ENCODE data around the gene LGMN.
A peak's percentile ranks its signal among the peaks of the same experiment; 100 is the strongest.

Gene LGMN

DNA sequence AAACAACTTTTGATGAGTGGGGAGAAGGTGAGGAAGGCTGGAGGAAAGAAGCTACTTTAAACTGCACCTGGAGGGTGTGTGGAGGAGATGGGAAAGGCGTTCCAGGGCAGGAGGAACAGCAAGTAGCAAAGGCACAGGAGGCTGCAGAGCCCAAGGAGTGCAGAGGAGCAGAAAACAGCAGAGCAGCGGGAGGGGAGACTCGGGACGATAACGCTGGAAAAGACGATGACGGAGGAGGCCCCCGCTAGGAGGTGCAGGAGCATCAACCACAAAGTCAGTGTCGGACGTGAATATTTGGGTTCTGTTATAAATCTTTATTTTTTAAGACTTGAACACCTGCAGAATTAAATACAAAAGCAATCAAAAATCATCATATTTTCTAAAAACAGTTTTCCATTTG lies 44.9 kb downstream of the LGMN start:
- Mint-ChIP-seq H3K27me3 (peaks cover 12% of the 10 kb centered on the region), H3K27ac (no peak overlapping the region), H3K9me3 (no peaks in the 10 kb centered on the region), H3K36me3 (ENCODE audit: low read depth) (peaks cover 5% of the 10 kb centered on the region), H3K4me1 (ENCODE audit: low read depth) (peaks cover 2% of the 10 kb centered on the region), H3K4me3 (no peak overlapping the region)
- DNase-seq: no peak

DNA sequence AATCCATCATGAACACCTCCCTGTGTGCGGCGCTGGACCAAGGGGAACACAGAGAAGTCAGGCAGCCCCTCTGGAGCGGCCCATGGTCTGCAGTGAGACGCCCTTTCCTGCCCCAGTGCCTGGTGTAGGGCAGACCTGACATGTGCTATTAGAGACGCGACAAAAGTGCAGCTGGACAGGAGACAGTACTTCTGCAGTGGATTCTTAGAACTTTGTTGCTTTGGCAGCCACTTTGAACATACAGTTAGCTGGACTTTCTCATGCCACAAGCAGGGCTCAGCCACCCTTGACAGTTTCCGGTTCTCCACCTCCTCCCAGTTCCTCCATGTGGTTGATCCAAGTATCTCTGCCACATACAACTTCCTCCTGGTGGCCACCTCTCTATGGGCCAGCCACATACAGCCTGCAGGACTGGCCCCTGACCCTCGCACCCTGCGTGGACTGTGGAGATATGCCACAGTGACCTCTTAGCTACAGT lies 45.9 kb downstream of the LGMN start:
- peaks cover 12% of the 10 kb centered on the region for H3K27me3 Mint-ChIP-seq
- no peak overlapping the region for H3K27ac Mint-ChIP-seq
- no peak for DNase-seq
- peaks cover 5% of the 10 kb centered on the region for H3K36me3 Mint-ChIP-seq (ENCODE audit: low read depth)
- peaks cover 2% of the 10 kb centered on the region for H3K4me1 Mint-ChIP-seq (ENCODE audit: low read depth)
- H3K9me3 Mint-ChIP-seq: no peaks in the 10 kb centered on the region
- no peak overlapping the region for H3K4me3 Mint-ChIP-seq

DNA sequence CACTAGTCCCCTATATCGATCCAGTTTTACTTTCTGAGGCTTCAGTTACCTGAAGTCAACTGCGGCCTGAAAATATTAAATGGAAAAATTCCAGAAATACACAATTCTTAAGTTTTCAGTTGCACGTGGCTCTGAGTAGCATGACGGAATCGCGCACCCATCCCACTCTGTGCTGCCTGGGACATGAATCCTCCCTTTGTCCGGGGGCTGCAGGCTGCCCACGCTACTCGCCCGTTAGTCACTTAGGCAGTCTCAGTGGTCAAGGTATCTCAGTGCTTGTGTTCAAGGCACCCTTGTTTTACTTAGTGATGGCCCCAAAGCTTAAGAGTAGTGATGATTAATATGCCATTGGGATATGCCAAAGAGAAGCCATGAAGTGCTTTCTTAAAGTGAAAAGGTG lies 46.6 kb downstream of the LGMN start:
- Mint-ChIP-seq H3K4me3 (no peak overlapping the region), H3K4me1 (ENCODE audit: low read depth) (peaks cover 4% of the 10 kb centered on the region), H3K27me3 (peaks cover 12% of the 10 kb centered on the region), H3K9me3 (no peaks in the 10 kb centered on the region), H3K36me3 (ENCODE audit: low read depth) (peaks cover 5% of the 10 kb centered on the region), H3K27ac (no peak overlapping the region)
- no peak for DNase-seq

DNA sequence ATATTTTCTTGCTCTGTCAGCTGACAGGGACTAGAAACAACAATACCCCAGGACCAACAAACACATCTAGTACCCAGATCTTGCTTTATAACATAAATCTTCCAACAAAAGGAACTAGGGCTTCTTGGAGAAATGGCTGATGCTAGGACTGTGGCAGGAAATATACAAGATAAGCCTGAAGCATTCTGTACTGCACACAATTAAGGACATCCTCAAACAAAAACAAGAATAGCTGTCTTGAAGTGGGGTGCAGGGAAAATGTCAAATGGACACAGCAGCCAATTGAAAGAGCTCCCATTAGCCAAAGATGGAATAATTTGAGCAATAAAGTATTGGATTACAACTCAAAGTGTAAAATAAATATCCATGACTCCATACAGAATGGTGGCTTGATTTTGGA lies 50.0 kb downstream of the LGMN start:
- no peaks in the 10 kb centered on the region for H3K9me3 Mint-ChIP-seq
- no peaks in the 10 kb centered on the region for H3K36me3 Mint-ChIP-seq (ENCODE audit: low read depth)
- DNase-seq: no peak
- H3K4me1 Mint-ChIP-seq (ENCODE audit: low read depth): peaks cover 19% of the 10 kb centered on the region
- H3K27ac Mint-ChIP-seq: no peak overlapping the region
- peaks cover 4% of the 10 kb centered on the region for H3K27me3 Mint-ChIP-seq
- H3K4me3 Mint-ChIP-seq: no peak overlapping the region

DNA sequence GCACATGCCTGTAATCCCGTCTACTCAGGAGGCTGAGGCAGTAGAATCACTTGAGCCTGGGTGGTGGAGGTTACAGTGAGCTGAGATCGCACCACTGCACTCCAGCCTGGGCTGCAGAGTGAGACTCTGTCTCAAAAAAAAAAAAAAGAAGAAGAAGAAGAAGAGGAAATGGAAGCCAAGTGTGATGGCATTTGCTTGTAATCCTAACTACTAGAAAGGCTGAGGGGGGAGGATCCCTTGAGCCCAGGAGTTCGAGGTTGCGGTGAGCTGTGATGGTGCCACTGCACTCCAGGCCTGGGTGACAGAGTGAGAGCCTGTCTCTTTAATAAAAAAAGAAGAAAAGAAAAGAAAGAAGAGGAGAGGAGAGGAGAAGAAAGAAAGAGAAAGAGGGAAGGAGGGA lies 52.1 kb downstream of the LGMN start:
- peaks cover 32% of the 10 kb centered on the region for H3K4me1 Mint-ChIP-seq (ENCODE audit: low read depth)
- no peaks in the 10 kb centered on the region for H3K36me3 Mint-ChIP-seq (ENCODE audit: low read depth)
- no peak for DNase-seq
- H3K4me3 Mint-ChIP-seq: no peak overlapping the region
- no peaks in the 10 kb centered on the region for H3K9me3 Mint-ChIP-seq
- H3K27ac Mint-ChIP-seq: peak overlapping the region; percentile 47
- no peaks in the 10 kb centered on the region for H3K27me3 Mint-ChIP-seq

DNA sequence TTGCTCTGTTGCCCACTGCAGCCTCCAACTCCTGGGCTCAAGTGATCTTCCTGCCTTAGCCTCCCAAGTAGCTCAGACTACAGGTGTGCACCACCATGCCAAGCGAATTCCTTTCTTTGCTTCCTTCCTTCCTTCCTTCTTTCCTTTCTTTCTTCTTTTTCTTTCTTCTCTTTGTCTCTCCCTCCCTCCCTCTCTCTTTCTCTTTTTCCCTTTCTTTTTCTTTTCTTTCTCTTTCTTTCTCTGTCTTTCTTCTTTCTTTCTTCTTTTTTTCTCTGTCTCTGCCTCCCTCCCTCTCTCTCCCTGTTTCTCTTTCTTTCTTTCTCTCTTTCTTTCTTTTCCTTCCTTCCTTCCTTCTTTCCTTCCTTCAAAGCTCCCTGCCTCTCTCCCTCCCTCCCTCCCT lies 52.9 kb downstream of the LGMN start:
- peaks cover 32% of the 10 kb centered on the region for H3K4me1 Mint-ChIP-seq (ENCODE audit: low read depth)
- no peak overlapping the region for H3K27ac Mint-ChIP-seq
- no peaks in the 10 kb centered on the region for H3K9me3 Mint-ChIP-seq
- no peak for DNase-seq
- H3K4me3 Mint-ChIP-seq: no peak overlapping the region
- H3K36me3 Mint-ChIP-seq (ENCODE audit: low read depth): no peaks in the 10 kb centered on the region
- H3K27me3 Mint-ChIP-seq: no peaks in the 10 kb centered on the region

DNA sequence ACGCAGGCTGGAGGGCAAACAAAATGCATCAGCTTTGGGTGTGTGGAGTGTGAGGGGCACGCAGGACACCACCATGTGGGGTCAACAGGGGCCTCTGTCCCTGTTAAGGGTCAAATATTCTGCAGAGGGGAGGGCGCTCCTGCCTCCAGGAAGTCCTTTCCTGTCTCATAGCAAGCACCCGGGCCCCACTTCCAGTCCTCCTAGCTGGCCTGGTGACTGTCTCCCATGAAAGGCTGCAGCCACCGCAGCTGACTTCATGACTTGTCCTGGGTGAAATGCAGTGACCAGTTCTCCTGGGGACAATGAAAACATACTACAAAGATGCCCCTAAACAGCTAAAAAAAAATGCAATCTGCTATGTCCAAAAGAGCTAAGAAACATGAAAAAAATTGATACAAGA lies 53.6 kb downstream of the LGMN start:
- Mint-ChIP-seq H3K9me3 (no peaks in the 10 kb centered on the region), H3K27me3 (no peaks in the 10 kb centered on the region), H3K36me3 (ENCODE audit: low read depth) (peaks cover 7% of the 10 kb centered on the region), H3K4me3 (no peak overlapping the region), H3K4me1 (ENCODE audit: low read depth) (peaks cover 32% of the 10 kb centered on the region), H3K27ac (no peak overlapping the region)
- DNase-seq: peak; percentile 27

DNA sequence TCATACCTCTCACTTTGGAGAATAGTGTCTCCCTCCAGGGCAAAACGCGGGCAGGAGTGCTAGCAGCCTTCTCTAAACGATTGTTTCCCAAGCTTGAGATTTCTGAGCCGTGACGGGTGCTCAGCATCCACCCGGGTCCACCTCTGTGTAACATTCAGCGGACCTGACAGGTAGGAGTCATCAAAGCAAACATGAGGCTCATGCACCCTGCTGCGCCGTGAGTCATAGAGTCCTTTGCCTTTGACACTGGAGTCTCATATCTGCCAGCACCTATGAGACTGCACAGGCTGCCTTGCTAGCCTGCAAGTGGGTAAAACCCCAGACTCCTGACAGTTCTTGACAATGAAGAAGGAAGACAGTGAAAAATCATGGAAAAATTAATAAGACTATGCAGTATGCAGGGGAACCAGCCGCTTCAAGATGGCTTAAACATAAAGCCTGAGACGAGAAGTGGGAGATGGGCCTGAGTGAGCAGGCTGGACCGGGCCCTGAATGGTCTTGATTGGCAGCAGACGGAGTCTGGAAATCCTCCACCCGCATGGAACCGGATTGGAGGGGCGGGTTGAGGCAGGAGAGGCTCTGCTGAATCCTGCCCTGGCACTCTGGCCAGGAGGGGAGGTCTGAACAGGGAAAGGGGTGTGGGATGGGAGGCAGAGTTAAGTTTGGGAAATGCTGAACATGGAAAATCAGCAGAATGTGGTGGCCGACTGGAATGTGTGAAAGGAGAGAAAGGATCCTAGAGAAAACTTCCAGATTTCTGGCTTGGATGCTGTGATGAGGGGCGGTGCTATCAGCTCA lies 54.2 kb downstream of the LGMN start:
- H3K9me3 Mint-ChIP-seq: no peaks in the 10 kb centered on the region
- no peak overlapping the region for H3K4me3 Mint-ChIP-seq
- H3K36me3 Mint-ChIP-seq (ENCODE audit: low read depth): peaks cover 7% of the 10 kb centered on the region
- H3K27ac Mint-ChIP-seq: no peak overlapping the region
- H3K27me3 Mint-ChIP-seq: no peaks in the 10 kb centered on the region
- peaks cover 32% of the 10 kb centered on the region for H3K4me1 Mint-ChIP-seq (ENCODE audit: low read depth)
- peak; percentile 39 for DNase-seq

DNA sequence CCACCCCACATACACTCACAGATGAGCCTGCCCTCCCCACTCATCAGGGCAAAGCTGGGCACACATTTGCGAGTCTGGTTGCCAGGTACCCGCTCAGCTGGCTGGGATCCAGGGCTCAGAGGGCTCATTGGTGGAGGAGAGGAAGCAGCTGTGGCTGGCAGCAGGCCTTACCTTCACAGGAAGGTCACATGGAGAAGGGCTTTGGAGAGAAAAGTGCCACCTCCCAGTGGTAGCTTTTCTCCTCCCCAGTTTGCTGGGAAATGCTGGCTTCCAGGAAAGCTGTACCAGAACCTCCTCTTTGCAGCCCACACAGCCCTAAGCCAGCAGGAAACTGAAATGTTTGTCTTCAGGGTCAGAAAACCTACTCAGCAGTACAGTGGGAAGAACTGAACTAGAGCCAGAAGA lies 55.6 kb downstream of the LGMN start:
- Mint-ChIP-seq H3K9me3 (no peaks in the 10 kb centered on the region), H3K27ac (no peak overlapping the region), H3K4me3 (no peak overlapping the region), H3K36me3 (ENCODE audit: low read depth) (peaks cover 17% of the 10 kb centered on the region), H3K27me3 (no peaks in the 10 kb centered on the region), H3K4me1 (ENCODE audit: low read depth) (peaks cover 32% of the 10 kb centered on the region)
- DNase-seq: no peak

DNA sequence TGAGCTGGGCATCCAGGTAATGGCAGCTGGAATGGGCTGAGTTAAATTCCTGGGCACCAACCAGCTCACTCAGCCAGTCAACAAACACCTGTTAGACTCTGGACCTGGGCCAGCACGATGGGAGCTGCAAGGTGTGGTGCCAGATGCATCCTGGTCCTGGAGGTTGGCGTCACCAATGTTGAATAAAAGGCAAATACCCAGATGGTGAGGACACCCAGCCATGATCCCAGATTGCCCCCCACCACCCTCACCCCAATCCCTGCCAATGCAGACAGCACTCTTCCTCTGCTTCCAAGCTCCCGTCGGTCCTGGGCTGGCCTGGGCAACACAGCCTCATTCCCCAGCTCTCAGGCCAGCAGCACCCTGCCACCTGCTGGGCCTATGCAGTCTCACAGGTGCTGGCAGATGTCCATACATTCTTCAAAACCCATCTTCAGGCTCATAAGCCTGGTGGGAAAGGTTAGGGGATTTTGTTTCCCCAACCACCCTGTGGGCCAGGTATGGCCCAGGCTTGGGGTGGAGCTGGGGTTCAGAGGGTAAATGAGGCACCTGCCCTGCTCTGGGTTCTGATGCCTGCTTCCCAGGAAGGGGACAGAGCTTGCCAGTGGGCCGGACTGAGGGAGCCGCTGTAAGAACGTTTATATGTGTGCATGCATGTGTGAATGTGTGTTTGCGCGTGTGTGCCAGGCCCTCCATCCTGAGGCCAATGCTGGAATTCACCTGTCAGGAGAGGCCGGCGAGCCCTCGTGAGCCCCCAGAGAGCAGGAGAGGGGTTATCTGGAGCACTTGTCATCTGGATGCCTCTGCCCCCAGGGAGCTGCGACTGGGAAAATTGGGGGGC lies 58.0 kb downstream of the LGMN start:
- Mint-ChIP-seq H3K9me3 (no peaks in the 10 kb centered on the region), H3K4me3 (no peak overlapping the region), H3K27me3 (no peaks in the 10 kb centered on the region), H3K4me1 (ENCODE audit: low read depth) (peaks cover 32% of the 10 kb centered on the region), H3K27ac (peak overlapping the region; percentile 18), H3K36me3 (ENCODE audit: low read depth) (peaks cover 31% of the 10 kb centered on the region)
- DNase-seq: peak; percentile 32

DNA sequence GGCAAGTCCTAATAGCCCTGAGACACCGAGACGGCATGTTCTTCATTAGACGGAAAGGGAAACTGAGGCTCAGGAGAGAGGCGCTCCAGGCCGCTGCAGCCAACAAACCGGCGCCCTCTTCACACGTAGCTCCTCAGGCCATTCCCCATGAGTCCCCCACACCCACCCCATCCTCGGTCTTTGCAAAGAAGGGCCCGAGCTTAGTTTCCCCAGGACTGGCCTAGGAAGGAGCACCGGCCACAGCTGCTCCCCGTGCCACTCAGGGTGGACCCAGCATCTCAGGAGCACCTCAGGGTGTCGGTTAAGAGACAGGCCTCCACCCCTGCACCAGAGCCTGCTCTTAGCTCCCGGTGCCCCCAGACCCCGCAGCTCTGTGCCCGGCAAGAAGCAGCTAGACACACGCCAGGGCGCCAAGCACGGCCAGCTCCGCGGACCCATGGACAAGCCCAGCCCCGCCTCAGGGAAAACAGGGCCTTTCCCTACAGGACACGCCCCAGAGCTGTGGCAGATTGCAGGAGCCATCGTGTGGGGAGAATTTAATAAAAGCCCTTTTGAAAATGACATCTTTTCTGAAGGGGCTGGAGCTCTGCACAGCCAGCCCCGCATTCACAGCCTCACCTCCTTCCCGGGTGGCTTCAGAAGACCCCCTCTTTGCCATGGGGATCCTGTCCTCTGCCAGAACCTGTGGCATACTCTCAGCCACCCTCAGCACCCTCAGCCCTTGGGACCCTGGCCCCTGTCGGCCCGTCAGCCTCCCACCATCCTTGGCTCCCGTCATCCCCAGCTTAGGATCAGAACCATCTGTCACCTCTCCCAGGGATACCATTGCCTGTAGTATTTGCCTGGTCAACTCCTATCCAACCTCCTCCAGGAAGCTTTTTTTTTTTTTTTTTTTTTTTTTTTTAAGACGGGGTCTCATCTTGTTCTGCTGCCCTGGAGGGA lies 59.7 kb downstream of the LGMN start:
- Mint-ChIP-seq H3K9me3 (no peaks in the 10 kb centered on the region), H3K27ac (peak overlapping the region; percentile 26), H3K36me3 (ENCODE audit: low read depth) (peaks cover 32% of the 10 kb centered on the region), H3K4me1 (ENCODE audit: low read depth) (peaks cover 18% of the 10 kb centered on the region), H3K27me3 (no peaks in the 10 kb centered on the region), H3K4me3 (no peak overlapping the region)
- DNase-seq: no peak

DNA sequence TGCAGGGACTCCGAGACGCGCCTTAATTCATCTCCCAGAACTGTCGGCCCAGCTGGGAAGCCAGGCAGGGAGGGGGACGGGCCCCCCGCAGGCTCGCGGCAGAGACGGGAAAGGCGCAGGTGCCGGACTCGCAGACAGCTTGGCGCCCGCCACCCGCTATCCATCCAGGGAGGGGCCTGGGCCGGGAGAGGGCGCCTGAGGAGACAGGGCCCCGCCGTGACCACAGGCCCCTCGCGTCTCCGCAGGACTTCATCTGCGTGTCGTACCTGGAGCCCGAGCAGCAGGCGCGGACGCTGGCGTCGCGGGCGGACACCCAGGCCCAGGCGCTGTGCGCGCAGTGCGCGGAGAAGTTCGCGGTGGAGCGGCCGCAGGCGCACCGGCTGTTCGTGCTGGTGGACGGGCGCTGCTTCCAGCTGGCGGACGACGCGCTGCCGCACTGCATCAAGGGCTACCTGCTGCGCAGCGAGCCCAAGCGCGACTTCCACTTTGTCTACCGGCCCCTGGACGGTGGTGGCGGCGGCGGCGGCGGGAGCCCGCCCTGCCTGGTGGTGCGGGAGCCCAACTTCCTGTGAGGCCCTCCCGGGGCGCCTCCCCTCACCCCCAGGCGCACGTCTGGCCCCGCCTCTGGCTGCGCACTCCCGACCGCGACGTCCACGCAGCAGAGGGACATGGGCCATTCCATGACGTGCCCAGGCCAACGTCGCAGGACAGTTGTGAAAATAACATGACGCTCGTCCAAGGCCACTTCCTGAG lies 60.6 kb downstream of the LGMN start:
- Mint-ChIP-seq H3K9me3 (no peaks in the 10 kb centered on the region), H3K36me3 (ENCODE audit: low read depth) (peaks cover 36% of the 10 kb centered on the region), H3K4me1 (ENCODE audit: low read depth) (peaks cover 10% of the 10 kb centered on the region), H3K27me3 (no peaks in the 10 kb centered on the region), H3K27ac (no peak overlapping the region), H3K4me3 (no peak overlapping the region)
- DNase-seq: no peak

DNA sequence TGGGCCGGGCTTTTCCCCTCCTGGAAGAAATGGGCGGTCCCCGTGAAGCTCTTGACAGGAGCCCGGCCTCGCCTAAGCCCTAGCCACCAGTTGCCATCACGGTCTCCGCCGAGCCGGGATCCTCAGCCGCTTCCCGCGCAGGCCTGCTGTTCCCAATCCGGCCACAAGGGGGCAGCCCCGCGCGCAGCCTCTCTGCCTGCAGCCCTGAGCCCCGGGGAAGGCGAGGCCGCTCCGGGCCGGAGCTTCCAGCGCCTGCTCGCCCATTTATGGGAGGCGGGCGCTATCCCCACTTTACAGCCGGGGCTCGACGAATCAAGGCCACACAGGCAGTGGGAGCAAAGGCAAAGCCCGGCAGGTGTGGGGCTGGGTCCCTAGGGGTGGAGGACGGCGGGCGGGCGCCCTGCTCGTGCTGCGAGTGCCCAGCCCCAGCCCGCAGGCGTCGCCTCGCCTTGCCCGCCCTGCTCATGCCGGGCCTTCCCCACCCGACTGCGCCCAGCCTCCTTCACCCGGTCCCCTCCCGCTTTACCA lies 61.5 kb downstream of the LGMN start:
- peak; percentile 91 for DNase-seq
- Mint-ChIP-seq H3K27me3 (no peaks in the 10 kb centered on the region), H3K4me1 (ENCODE audit: low read depth) (peaks cover 2% of the 10 kb centered on the region), H3K4me3 (no peak overlapping the region), H3K9me3 (no peaks in the 10 kb centered on the region), H3K27ac (no peak overlapping the region), H3K36me3 (ENCODE audit: low read depth) (peaks cover 45% of the 10 kb centered on the region)

Measured in activated T-cell treated with anti-CD3 and anti-CD28 coated beads, Interleukin-2, amount 50 U/mL, for 24 hours (primary cell).